A549 treated with RU486 at 1 μM for 4 hours (cell line): Measurements from ENCODE around the gene CLDN8. TPM values are rescaled to one million over a fixed set of nuclear protein-coding genes. Genes with fewer than 3 reads are reported as not detected.

ENCODE experiments used
- total RNA-seq: library from RNA; stranded (reverse); fragments of 200-300 nt; extraction: Qiagen RNA extraction; gene quantifications from 5 replicates; pipeline ENCODE4 v1.2.3, GENCODE V29; 2022; ENCODE audit warnings: low read depth

The CLDN8 gene
- total RNA-seq, result not detected in 5 replicates

DNA sequence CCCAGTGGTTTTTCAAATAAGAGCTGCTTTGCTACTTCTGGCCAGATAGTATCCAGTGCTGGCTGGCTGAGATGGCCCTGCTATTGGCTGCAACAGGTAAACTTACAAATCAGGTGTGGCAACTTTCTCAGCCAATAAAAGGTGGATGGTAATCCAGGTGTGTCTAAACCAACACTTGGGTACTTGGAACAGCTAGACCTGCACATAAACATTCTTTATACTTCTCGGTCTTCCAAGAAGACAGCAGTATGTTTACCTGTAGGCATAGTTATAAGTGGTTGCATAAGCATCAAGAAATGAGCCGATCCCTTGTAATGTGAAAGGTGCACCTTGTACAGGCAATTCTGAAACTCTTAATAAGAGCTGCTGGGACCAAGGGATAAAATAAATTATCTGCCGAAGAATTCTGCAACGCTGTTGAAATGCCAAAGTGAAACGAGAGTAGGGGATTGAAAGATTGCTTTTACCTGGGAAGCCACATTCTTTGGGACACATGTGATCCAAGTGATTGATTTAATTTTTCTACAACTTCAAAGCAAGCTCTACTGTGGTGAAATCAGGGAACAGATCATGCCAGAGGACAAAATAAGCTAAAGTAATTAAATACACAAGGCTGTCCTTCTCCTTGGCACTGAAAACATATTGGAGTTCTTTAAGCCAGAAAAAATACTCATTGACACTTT lies at the start of gene CLDN8:
Gene CLDN8, minus strand, starts transcription at position 57 of the 683 bp plus-strand sequence. CDS start 172 bp downstream, outside the sequence.

DNA sequence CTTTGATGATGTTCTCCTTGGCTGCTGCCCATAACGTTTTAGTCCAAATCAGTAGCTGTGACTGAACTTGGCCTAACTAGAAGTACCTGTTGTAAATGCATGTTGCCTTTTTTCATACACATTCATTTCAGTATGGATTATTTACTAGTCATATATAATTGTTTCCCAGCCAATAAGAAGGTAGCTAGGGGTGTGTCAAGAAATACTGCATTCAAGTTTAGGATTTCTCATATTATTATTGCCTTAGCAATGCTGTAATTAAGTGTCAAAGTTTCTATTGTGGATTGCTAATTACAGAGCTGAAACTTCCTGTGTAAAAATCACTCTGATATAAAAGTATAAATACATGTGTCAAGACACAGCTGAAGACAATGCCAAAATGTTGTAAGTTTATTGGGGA lies 49.2 kb downstream of the CLDN8 start, which contains the start of gene CLDN17:
Gene CLDN17, minus strand, starts transcription at position 101 of the 400 bp plus-strand sequence. CDS start 188 bp downstream, outside the sequence.

Other genes starting within 250 kb of the CLDN8 start
- not detected in 5 replicates for gene CLDN17, start 49.3 kb downstream of the CLDN8 start, total RNA-seq
- not detected in 5 replicates for gene KRTAP24-1, start 66.9 kb upstream of the CLDN8 start, total RNA-seq
- gene KRTAP25-1, start 73.4 kb upstream of the CLDN8 start, total RNA-seq, result not detected in 5 replicates
- gene KRTAP26-1, start 104.2 kb upstream of the CLDN8 start, total RNA-seq, result not detected in 5 replicates
- not detected in 5 replicates for gene KRTAP27-1, start 121.6 kb upstream of the CLDN8 start, total RNA-seq
- not detected in 5 replicates for gene KRTAP23-1, start 132.5 kb upstream of the CLDN8 start, total RNA-seq
- not detected in 5 replicates for gene KRTAP13-2, start 156.2 kb upstream of the CLDN8 start, total RNA-seq
- not detected in 5 replicates for gene KRTAP13-1, start 179.9 kb upstream of the CLDN8 start, total RNA-seq
- not detected in 5 replicates for gene KRTAP13-3, start 209.8 kb upstream of the CLDN8 start, total RNA-seq
- gene KRTAP13-4, start 214.1 kb upstream of the CLDN8 start, total RNA-seq, result not detected in 5 replicates
- gene KRTAP15-1, start 224.2 kb upstream of the CLDN8 start, total RNA-seq, result not detected in 5 replicates